Fibroblast of lung (primary cell): Measurements from ENCODE around the gene MEIOB. TPM values are rescaled to one million over a fixed set of nuclear protein-coding genes. Genes with fewer than 3 reads are reported as not detected.

ENCODE experiments used
- DNase-seq, 2 donors: peaks; one replicate each; pipeline versions ENCODE4 v3.0.0 to v3.0.0-alpha.2; 2010; ENCODE audit warnings: low read depth in 2 of 2
- H2AFZ ChIP-seq: 2 replicates; pipeline ENCODE4 v1.5.1; 2012; ENCODE audit warnings: low read length, control low read depth, inconsistent platforms
- H3K27ac ChIP-seq: 2 replicates; pipeline ENCODE4 v1.5.1; 2011; ENCODE audit warnings: low read length, control low read depth; ENCODE audit not compliant: insufficient read depth
- H3K27me3 ChIP-seq: 2 replicates; pipeline ENCODE4 v1.5.1; 2011; ENCODE audit warnings: mild to moderate bottlenecking, low read length; ENCODE audit not compliant: control insufficient read depth, insufficient read depth
- H3K36me3 ChIP-seq: 2 replicates; pipeline ENCODE4 v1.5.1; 2011; ENCODE audit warnings: low read length; ENCODE audit not compliant: control insufficient read depth, insufficient read depth
- H3K4me1 ChIP-seq: 2 replicates; pipeline ENCODE4 v1.5.1; 2011; ENCODE audit warnings: low read length; ENCODE audit not compliant: control insufficient read depth, insufficient read depth; ENCODE audit errors: extremely low read depth
- H3K4me2 ChIP-seq: 2 replicates; pipeline ENCODE4 v1.5.1; 2011; ENCODE audit warnings: low read length, control low read depth; ENCODE audit not compliant: insufficient read depth; ENCODE audit errors: extremely low read depth
- H3K4me3 ChIP-seq, 4 experiments: fragments of 200-600 bp in 1 of 4; sonication (generic) in 1 of 4; replicated peaks in 1 of 4; 2 replicates each; pipeline ENCODE4 v1.5.1; 2011 to 2016; ENCODE audit warnings: low read length in 4 of 4, low read depth in 3 of 4, mild to moderate bottlenecking in 3 of 4, control low read depth in 2 of 4, inconsistent platforms in 1 of 4, mixed read lengths in 1 of 4; ENCODE audit not compliant: insufficient read depth in 1 of 4; ENCODE audit errors: control extremely low read depth in 1 of 4
- H3K79me2 ChIP-seq: 2 replicates; pipeline ENCODE4 v1.5.1; 2012; ENCODE audit warnings: mild to moderate bottlenecking, low read length, inconsistent platforms; ENCODE audit not compliant: control insufficient read depth, insufficient read depth
- H3K9ac ChIP-seq: 2 replicates; pipeline ENCODE4 v1.5.1; 2011; ENCODE audit warnings: mild to moderate bottlenecking, low read length, control low read depth; ENCODE audit not compliant: insufficient read depth
- H3K9me3 ChIP-seq: 2 replicates; pipeline ENCODE4 v1.5.1; 2012; ENCODE audit warnings: low read depth, low read length; ENCODE audit not compliant: control insufficient read depth, insufficient read depth
- H4K20me1 ChIP-seq: 2 replicates; pipeline ENCODE4 v1.5.1; 2011; ENCODE audit warnings: low read length; ENCODE audit not compliant: control insufficient read depth, insufficient read depth; ENCODE audit errors: extremely low read depth
- EZH2 ChIP-seq: IDR thresholded peaks from 2 replicates; pipeline ENCODE4 v1.5.1; 2012; ENCODE audit warnings: low read length, control low read depth, mild to moderate bottlenecking; ENCODE audit errors: missing control alignments
- polyA plus RNA-seq, 2 donors: library from polyadenylated mRNA; depleted of rRNA in 1 of 2; stranded (reverse) in 1 of 2; unstranded in 1 of 2; fragments of >200 nt; gene quantifications; 2 replicates each; pipeline ENCODE4 v1.2.1, GENCODE V29; 2011 to 2012; ENCODE audit warnings: missing spikeins in 1 of 2
- total RNA-seq: library from RNA; depleted of rRNA; stranded (reverse); fragments of >200 nt; gene quantifications from 2 replicates; pipeline ENCODE4 v1.2.1, GENCODE V29; 2014
- TF ChIP-seq, protein P1 (sequence below), 2 donors: IDR thresholded peaks in 1 of 2; conservative IDR thresholded peaks in 1 of 2; 1 replicate in 1 of 2; 2 replicates in 1 of 2; pipeline ENCODE4 v1.5.1; 2011 to 2012; ENCODE audit warnings: low read length in 2 of 2, control low read depth in 1 of 2, inconsistent platforms in 1 of 2, low read depth in 1 of 2, mild to moderate bottlenecking in 1 of 2

The MEIOB gene
- total and polyA plus RNA-seq, 2 donors (not counting 1 experiment from before 2014, with no cell fraction given) = not detected

DNA sequence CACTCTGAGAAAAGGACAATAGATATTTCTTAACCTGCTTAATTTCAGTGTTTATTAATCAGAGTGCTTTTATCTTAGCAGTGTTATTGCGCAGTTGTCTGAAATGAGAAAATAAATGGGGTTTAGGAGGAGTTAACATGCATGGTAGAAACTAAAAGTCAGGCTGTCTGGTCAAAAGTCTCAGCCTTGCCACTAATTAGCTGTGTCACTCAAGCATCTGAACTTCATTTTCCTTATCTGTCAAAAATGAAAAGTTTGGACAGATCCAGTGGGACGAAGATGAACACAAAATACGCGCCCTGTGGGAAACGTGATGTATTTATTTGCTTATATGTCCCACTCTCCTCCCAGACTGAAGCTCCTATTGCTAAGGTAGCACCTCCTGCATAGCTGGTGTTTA is 6.3 kb upstream of the MEIOB start:
- no peak for DNase-seq
- TF ChIP-seq, protein P1, sequence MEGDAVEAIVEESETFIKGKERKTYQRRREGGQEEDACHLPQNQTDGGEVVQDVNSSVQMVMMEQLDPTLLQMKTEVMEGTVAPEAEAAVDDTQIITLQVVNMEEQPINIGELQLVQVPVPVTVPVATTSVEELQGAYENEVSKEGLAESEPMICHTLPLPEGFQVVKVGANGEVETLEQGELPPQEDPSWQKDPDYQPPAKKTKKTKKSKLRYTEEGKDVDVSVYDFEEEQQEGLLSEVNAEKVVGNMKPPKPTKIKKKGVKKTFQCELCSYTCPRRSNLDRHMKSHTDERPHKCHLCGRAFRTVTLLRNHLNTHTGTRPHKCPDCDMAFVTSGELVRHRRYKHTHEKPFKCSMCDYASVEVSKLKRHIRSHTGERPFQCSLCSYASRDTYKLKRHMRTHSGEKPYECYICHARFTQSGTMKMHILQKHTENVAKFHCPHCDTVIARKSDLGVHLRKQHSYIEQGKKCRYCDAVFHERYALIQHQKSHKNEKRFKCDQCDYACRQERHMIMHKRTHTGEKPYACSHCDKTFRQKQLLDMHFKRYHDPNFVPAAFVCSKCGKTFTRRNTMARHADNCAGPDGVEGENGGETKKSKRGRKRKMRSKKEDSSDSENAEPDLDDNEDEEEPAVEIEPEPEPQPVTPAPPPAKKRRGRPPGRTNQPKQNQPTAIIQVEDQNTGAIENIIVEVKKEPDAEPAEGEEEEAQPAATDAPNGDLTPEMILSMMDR (conservative IDR thresholded peaks at IDR 0.05 in 1 of 2, IDR thresholded peaks at IDR 0.05 in 1 of 2; ENCODE audit: low read depth in 1 of 2, low read length in 2 of 2) = no peak
- TF ChIP-seq EZH2 = no peak
- H3K27me3 ChIP-seq = peaks cover 12% of the 10 kb centered on the region
- H3K4me1 ChIP-seq = no peaks in the 10 kb centered on the region
- no peaks in the 10 kb centered on the region for H3K9me3 ChIP-seq
- no peaks in the 10 kb centered on the region for H3K36me3 ChIP-seq
- no peak overlapping the region for H3K4me3 ChIP-seq
- no peak overlapping the region for H2AFZ ChIP-seq
- no peak overlapping the region for H3K27ac ChIP-seq
- no peak overlapping the region for H3K4me2 ChIP-seq
- no peaks in the 10 kb centered on the region for H4K20me1 ChIP-seq
- H3K79me2 ChIP-seq = no peaks in the 10 kb centered on the region
- H3K9ac ChIP-seq = no peak overlapping the region

DNA sequence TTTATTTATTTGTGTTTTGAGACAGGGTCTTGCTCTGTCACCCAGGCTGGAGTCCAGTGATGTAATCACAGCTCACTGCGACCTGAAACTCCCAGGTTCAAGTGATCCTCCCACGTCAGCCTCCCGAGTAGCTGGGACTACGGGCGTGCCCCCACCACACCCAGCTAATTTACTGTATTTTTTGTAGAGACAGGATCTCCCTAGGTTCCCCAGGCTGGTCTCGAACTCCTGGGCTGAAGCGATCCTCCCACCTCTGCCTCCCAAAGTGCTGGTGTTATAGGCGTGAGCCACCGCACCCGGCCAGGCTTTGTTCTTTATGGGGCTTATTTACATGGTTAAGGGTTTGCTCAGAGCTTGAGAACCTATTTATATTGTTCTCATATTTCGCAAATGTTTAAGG is 5.8 kb upstream of the MEIOB start:
- no peak overlapping the region for H3K27ac ChIP-seq
- DNase-seq = no peak

DNA sequence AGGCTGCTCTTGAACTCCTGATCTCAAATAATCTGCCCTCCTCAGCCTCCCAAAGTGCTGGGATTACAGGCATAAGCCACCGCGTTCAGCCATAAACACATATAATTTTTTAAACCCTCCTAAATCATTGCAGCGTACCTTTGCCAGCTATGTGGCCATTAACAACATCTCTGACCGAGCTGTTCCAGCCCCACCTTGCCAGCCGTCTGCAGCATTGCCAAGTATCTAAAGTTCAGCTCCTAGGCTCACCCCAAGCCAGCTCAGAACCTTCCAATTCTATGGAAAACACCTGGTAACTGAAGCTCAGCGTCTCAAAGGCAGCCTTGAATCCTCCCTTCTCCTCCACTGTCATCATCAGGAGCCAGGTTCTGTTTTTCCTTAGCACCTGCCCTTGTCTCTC is 5.1 kb upstream of the MEIOB start:
- peaks cover 14% of the 10 kb centered on the region for H3K27me3 ChIP-seq
- no peak overlapping the region for H2AFZ ChIP-seq
- H3K4me1 ChIP-seq = no peaks in the 10 kb centered on the region
- no peak for DNase-seq
- TF ChIP-seq EZH2 = no peak
- TF ChIP-seq, protein P1 (conservative IDR thresholded peaks at IDR 0.05 in 1 of 2, IDR thresholded peaks at IDR 0.05 in 1 of 2; ENCODE audit: low read depth in 1 of 2, low read length in 2 of 2) = no peak
- no peak overlapping the region for H3K9ac ChIP-seq
- no peak overlapping the region for H3K4me2 ChIP-seq
- H3K79me2 ChIP-seq = no peaks in the 10 kb centered on the region
- no peak overlapping the region for H3K4me3 ChIP-seq
- no peaks in the 10 kb centered on the region for H3K36me3 ChIP-seq
- H3K27ac ChIP-seq = no peak overlapping the region
- H4K20me1 ChIP-seq = no peaks in the 10 kb centered on the region
- no peaks in the 10 kb centered on the region for H3K9me3 ChIP-seq

More for the DNA sequence above, 5.8 kb upstream of the MEIOB start:
- TF ChIP-seq, protein P1 (conservative IDR thresholded peaks at IDR 0.05 in 1 of 2, IDR thresholded peaks at IDR 0.05 in 1 of 2; ENCODE audit: low read depth in 1 of 2, low read length in 2 of 2) = no peak
- TF ChIP-seq EZH2 = no peak
- Histone ChIP-seq H3K4me3 (no peak overlapping the region), H3K4me2 (no peak overlapping the region), H3K36me3 (no peaks in the 10 kb centered on the region), H3K4me1 (no peaks in the 10 kb centered on the region), H3K79me2 (no peaks in the 10 kb centered on the region), H2AFZ (no peak overlapping the region), H4K20me1 (no peaks in the 10 kb centered on the region), H3K27me3 (peaks cover 12% of the 10 kb centered on the region), H3K9ac (no peak overlapping the region), H3K9me3 (no peaks in the 10 kb centered on the region)
